HL-60/S4 treated with phorbol 12-myristate 13-acetate at 8.2 ng/mL for 4 days and 3 days (cell line): ENCODE measurements around the gene TMSB10.
"Not testable (repeated sequence)": the region's sequence is repeated elsewhere in the genome, so short reads cannot be mapped to it uniquely, and the experiment has no call there.

Experiments
- in situ Hi-C: fragments of 300-500 bp; cut with MboI; formaldehyde crosslinking; loops from 2 replicates; pipeline ENCODE4 v1.15.0; 2022; ENCODE audit warnings: low sequenced_read_pairs

Gene TMSB10

DNA sequence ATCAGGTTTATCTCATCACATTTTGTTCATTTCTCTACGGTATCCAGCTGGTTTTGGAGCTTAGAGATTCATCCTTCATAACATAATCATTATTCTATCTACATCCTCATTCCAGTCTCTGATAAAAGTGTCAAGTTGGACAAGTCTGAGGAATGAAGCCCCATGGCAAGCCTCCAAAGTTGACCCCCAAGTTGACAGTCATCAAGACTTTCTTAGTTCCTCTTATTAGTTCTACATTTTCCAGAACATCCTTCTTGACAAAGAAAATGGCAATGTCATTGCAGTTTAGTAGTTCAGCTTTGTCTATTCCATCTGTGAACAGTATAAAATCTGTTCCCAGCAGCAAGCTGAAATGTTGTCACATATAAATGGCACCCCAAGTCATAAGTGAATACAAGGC lies 4.5 kb upstream of the TMSB10 start:
- in situ Hi-C loops = no loop called here

DNA sequence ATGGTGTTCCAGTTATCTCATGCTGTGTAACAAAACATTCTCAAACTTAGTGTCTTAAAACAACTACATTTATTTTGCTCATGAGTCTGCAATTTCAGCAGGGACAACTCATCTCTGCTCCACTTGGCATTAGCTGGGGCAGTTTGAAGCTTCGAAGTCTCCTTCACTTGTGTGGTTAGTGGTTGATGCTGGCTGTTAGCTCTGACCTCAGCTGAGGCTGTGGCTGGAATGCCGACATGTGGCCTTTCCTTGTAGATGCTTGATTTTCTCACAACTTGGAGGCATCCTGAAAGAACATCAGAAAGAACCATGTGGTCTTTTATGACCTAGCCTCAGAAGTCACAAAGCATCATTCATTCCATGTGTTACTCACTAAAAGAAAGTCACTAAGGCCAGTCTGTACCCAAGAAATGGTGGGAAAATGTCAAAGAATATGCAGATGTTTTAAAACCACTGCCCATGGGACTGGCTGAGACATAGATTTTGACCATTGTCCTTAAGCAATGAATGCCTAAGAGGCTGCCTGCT lies 3.8 kb upstream of the TMSB10 start:
- in situ Hi-C loops = no loop called here

GRCh38 chr2:84902526-84902925 lies 2.9 kb upstream of the TMSB10 start:
- in situ Hi-C loops = no loop called here

DNA sequence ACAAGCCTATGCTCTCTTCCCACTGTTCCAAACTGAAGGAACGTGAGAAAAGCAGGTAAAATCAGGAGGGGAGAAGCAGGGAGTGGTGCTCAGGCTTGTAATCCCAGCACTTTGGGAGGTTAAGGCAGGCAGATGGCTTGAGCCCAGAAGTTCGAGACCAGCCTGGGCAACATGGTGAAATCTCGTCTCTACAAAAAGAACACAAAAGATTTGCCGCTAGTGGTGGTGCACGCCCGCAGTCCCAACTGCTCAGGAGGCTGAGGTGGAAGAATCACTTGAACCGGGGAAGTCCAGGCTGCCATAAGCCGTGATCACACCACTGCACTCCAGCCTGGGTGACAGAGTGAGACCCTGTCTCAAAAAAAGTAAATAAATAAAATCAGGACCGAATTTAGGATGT lies 1.3 kb upstream of the TMSB10 start:
- in situ Hi-C loops = no loop called here

GRCh38 chr2:84904717-84905174 lies 710 bp upstream of the TMSB10 start:
- in situ Hi-C loops = no loop called here

DNA sequence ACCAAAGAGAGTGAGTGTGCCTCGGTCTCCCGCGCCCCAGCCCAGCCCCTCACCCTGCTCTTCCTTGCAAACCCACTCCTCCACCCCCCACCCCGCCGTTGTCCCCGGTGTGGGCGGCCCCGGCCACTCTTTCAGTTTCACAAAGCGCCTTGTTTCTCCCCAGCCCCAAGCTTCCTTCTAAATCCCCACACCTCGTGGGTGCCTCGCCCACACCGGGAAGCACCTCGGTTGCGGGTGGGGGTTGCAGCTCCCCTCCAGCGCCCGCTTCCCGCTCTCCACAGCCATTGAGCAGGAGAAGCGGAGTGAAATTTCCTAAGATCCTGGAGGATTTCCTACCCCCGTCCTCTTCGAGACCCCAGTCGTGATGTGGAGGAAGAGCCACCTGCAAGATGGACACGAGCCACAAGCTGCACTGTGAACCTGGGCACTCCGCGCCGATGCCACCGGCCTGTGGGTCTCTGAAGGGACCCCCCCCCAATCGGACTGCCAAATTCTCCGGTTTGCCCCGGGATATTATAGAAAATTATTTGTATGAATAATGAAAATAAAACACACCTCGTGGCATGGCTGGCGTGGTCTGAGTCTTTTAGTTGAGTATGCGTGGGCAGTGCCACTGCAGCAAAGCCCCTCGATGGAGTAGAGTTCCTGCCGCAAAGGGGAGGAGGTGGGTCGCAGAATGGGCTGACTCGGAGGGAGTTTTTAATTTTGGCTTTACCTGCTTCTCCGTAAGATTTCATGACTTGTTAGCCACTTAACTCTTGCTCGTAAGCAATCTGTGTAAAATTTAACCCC lies 848 bp downstream of the TMSB10 start:
- in situ Hi-C loops = no loop called here

GRCh38 chr2:84906900-84907714 lies 1.7 kb downstream of the TMSB10 start:
- in situ Hi-C loops = no loop called here

- in situ Hi-C loops = no loop called here
Measured at GRCh38 chr2:84908948-84909713, 3.7 kb downstream of the TMSB10 start.

- in situ Hi-C loops = no loop called here
Measured at GRCh38 chr2:84911135-84911678, 5.8 kb downstream of the TMSB10 start.

- in situ Hi-C loops = no loop called here
Measured at GRCh38 chr2:84912984-84913383, 7.5 kb downstream of the TMSB10 start.

DNA sequence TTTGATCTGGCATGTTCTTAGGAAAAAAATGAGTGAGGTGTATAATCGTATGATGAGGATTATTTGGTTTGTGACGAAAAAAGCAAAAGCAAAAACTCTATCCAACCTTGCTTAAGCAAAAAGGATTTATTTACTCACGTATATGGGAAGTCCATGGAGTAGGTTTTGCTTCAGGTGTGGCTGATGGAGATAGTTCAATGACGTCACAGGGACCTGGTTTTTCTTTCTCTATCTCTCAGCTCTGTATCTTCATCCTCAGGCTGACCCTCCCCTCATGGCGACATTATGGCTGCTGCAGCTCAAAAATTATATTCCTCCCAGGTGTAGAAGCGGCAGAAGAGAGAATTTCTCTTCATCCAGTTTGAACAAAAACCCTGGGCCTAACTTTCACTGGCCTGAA lies 8.9 kb downstream of the TMSB10 start:
- in situ Hi-C loops = no loop called here

DNA sequence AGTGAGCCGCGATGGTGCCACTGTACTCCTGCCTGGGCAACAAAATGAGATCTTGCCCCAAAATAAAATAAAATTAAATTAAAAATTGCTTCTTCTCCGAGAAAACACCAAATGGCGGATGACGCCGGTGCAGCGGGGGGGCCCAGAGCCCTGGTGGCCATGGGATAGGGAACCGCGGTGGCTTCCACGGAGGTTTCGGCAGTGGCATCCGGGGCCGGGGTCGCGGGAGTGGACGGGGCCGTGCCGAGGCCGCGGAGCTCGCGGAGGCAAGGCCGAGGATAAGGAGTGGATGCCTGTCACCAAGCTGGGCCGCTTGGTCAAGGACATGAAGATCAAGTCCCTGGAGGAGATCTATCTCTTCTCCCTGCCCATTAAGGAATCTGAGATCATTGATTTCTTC lies 10.2 kb downstream of the TMSB10 start:
- in situ Hi-C loops = not testable (repeated sequence)

- in situ Hi-C loops = not testable (repeated sequence)
Measured at GRCh38 chr2:84917821-84918220, 12.4 kb downstream of the TMSB10 start.

DNA sequence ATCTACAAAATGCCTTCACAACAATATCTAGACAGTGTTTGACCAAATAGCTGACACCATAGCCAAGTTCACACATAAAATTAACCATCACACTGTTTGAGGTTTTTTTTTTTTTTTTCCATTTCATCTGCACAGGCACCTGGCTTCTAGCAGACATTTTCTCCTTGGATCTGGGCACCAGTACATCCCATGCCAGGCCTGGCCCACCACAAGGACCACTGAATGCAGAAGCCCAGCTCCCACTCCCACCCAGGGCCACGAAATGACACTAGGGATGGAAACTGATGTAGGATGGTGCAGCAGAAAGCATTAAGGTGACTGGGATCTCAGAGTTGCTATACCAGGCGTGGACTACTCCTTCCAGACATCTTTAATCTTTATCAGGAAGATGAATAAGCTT lies 13.0 kb downstream of the TMSB10 start:
- in situ Hi-C loops = no loop called here

DNA sequence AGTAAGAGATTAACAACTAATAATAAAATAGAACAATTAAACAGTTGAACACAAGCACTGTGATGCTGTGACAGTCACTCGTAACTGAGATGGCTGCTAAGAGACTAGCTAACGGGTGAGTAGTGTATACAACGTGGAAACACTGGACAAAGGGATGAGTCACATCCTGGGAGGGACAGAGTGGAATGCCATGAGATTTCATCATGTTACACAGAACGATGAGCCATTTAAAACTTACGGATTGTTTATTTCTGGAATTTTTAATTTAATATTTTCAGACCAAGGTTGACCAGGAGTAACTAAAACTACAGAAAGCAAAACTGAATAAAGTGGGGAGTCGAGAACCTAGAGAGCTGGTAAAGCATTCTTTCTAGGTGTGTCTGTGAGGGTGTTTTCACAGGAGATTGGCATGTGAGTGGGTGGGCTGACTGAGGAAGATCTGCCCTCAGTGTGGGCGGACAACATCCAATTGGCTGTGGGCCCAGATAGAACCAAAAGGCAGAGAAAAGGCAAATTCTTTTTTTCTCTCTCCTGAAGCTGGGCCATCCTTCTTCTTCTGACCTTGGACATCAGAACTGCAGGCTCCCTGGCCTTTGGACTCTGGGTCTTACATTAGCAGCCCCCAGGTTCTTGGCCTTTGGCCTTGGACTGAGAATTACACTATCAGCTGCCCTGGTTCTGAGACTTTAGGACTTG lies 14.6 kb downstream of the TMSB10 start:
- in situ Hi-C loops = no loop called here

DNA sequence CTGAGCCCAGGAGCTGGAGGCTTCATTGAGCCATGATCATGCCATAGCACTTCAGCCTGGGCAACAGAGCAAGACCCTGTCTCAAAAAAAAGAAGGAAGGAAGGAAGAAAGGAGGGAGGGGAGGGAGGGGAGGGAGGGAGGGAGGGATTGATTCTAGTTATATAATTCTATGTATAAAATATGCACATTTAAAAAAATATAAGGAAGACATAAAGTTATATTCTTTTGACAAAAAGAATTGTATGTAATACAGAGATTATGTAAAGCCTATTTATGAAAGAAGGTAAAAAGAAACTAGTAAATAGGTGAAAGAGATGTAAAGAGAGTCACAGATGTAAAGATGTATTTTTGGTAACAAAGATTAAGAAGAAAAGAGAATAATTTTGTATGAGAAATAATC lies 17.6 kb downstream of the TMSB10 start:
- in situ Hi-C loops = no loop called here

- in situ Hi-C loops = loop anchor here (25.0 kb wide), 1 partner anchor 388 kb away; no protein-coding TSS in a partner anchor
Measured at GRCh38 chr2:84924173-84925106, 19.0 kb downstream of the TMSB10 start.

DNA sequence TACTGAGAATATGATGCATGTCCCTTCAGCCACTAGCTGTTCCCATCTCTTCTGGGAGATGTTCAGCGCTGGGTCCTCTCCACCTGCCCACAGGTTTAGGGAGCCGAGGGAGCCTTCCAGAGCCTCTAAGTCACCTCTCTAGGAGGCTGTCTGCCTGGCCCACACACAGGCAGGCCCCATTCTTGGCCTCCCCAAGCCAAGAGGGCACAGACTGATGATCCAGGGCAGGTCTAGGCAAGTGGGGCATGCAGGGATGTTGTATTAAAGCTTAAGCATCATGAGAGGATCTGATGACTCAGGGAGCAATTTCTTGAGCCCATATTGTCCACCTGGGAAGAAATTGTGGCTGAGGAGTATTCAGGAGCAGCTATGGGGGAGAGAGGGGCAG lies 19.9 kb downstream of the TMSB10 start:
- in situ Hi-C loops = loop anchor here (25.0 kb wide), 1 partner anchor 387 kb away; no protein-coding TSS in a partner anchor
